HG03097 (cell line): ENCODE measurements around the gene HOXA11.

Experiments used
- ATAC-seq: cut with Tn5 transposase; IDR thresholded peaks from one replicate; pipeline ENCODE4 v1.9.1; 2021; ENCODE audit not compliant: unreplicated experiment, low FRiP score

HOXA11 gene

GRCh38 chr7:27160145-27160545, 24.9 kb downstream of the HOXA11 start:
- no peak for ATAC-seq

DNA sequence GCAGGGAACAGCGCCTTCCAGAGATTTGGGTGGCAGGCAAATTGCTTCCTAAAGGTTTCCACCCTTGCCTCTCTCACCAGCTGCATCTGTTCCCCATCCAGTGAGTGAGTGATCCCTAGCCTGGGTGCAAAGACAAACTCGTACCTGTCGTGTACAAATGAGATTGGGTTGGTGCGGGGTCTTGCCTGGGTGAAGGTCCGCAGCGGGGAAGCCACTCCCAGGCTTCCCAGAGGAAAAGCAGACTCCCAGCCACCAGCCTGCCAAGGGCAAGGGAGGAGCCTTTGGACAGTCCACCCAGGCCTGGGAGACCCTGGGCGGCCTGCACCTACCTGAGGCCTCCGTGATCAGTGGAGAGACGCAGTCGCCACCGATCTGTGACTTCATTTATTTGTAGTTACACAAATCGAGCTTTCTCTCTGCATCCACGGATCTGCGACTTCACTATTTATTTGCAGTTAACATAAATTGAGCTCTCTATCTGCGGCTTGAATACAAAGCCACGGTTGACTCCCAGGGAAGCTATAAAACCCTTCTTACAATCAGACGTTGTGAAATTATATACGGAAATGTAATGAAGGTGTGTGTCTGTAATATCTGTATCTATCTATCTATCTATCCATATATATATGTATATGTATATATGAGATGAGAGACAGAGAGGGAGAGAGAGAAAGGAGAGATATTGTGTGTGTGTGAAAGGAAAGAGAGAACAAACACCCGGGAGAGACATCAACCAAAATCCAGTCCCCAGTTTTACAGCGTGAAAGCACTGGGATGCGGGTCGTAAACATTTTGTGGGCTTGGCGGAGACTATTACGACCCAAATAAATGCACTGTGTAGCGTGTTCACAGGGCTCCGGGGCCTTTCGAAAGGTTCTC, 25.5 kb downstream of the HOXA11 start:
- no peak for ATAC-seq

DNA sequence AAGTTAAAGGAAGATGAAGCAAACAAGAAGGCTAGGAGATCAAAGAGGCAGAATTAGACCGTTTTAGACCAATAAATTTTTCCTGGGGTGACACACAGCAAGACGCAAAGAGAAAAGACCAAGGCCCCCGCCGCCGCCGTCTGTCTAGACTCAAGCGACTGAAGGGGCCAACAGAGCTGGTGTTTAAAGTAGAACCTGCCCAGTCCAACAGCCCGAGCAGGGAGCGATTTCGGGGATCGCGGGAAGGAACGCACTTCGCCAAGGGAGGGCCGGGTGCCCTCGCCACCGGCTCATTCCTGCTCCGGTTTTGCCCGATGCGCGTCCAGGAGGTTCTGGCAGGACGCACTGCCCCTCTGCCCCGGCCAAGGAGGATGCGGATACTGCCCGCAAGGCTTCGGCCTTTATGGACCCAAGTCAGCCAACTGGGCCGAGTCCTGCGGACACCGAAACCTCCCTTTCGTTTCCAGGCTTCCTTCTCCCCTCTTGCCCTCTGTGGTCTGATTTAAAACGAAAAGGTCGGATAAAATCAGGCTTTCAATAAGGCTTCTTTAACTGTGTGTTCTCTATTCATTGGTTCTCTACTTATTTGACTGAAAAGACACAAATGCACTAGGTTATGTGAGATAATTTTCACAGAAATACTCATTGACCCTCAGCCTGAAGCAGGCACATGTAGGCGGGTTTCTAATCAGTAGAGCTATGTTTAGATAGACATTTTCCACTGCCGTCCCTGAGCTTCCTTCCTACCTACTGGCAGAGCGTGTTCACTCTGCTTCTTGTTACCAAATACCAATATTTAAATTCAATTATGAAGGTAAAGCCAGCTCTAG, 26.4 kb downstream of the HOXA11 start:
- ATAC-seq: no peak

DNA sequence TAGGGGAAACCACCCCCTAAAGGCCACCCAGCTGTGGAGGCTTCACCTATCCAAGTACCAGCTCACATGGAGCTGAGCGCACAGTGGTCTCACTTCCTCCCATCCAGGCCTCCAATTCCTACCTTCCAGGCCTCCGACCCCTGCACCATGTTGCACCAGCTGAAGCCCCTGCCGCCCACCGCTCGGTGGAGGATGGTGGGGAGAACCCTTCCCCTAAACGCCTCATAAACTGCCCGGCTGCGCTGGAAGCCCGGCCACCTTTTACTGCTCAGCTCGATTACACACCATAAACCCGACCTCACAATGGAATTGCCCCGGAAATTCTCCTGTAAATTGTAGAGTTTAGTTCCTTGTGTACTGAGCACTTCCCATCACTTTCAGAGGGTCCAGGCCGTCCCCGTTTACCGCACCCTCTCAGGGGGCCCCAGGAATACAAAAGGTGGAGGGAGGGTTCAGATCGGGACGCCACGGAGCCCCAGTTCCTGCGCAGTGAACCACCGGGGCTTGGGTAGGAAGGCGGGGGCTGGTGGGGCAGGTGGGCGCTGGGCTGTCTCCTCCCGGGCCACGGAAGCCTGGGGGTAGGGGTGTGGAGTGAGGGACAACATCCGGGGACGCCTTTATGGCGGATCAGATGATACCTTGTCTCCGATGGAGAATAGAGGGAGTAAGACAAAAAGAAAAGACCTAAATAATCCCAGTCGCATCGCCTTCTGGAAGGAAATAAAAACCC, 27.2 kb downstream of the HOXA11 start:
- no peak for ATAC-seq

GRCh38 chr7:27156916-27157701, 27.9 kb downstream of the HOXA11 start:
- ATAC-seq: no peak

- no peak for ATAC-seq
These were observed 28.5 kb downstream of the HOXA11 start, which contains the start of gene HOXA7 for GRCh38 chr7:27156508-27156898. Gene HOXA7 (minus strand): TSS chr7:27156675. CDS start chr7:27156545, 130 bp downstream.

DNA sequence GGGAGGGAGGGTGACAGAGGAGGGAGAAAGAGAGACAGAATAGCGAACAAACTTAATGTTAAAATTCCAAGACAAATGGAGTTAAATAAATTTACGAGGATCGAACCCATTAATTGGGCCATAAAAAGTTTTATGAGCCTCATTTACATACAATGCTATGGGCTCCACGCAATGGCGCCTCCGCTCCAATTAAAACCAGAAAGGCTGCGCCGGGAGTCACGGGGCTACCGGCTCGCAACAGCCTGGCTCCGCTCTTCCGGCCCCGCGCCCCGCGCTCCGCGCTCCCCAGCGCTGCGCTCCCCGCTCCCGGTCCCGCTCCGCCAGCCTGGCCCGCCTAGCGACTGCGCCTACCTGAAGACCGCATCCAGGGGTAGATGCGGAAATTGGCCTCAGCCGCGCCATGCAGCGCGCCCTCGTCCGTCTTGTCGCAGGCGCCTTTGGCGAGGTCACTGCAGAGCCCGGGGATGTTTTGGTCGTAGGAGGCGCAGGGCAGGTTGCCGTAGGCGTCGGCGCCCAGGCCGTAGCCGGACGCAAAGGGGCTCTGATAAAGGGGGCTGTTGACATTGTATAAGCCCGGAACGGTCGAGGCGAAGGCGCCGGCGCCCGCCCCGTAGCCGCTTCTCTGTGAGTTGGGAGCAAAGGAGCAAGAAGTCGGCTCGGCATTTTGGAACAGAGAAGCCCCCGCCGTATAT, 29.1 kb downstream of the HOXA11 start:
- no peak for ATAC-seq

DNA sequence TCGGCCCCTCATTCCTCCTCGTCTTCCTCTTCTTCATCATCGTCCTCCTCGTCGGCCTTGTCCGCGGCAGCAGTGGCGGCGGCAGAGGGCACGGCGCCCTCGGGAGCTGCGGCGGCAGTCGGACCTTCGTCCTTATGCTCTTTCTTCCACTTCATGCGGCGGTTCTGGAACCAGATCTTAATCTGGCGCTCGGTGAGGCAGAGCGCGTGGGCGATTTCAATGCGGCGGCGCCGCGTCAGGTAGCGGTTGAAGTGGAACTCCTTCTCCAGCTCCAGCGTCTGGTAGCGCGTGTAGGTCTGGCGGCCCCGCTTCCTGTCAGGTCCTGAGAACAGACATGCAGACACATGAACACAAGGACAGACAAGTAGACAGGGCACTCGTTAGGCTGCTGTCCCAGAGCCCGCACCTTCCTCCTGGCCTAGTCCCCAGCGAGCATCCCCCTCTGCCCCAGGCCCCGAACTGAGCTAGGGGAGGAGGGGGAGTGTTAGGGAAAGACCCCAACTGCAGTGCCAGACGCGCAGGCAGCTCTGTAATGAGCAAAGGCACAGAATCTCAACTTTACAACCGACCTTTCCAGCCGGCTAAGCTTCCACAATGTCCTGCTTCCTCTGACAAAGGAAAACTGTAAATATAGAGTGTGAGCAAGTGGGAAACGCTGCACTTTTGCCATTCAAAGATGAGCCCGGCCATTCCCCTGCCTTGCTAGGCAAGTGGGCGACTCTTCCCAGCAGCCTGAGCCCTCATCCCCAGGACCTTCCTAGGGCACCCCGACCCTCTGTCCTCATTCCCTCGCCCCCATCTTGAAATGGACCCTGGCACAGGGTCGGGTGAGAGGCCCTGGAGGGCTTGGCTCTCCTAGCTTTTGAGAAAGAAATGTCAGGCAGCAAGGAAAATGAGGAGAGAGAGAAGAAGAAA, 29.9 kb downstream of the HOXA11 start:
- no peak for ATAC-seq

DNA sequence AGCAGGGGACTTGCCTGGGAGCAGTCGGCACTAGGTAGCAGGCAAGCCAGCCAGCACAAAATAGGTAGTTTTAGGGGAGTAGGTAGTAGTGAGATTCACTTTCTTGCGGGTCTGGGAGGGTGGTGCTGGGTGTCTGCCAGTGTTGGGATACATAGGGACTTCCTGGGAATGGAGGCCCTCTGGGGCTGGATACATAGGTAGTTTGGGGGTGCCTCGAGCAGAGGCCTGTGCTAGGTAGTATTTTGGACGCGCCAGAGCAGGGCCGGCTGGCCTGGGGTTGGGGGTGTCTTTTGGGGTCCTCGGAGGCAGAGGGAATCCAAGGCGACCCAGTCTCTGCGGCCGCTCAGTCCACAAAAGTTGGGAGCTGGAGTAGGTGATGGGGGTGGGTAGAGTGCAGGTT, 30.7 kb downstream of the HOXA11 start:
- ATAC-seq: no peak

DNA sequence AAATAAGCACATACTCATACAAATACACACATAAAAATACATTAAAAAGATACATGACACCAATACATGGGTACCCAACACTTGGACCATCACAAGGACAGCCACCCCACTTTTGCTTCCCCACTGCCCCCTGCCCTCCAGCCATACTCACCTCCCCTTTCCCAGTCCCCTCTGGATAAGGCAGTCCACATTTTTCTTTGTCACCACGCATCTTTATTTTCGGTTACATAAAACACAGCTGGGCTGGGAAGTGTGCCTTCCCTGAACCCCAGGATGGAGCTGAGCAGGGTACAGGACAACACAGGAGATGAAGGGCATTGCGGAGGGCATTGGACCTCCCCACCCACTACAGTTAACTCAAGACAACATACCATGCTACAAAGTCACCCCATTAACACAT, 31.5 kb downstream of the HOXA11 start:
- no peak for ATAC-seq

- ATAC-seq: no peak
These were observed 32.1 kb downstream of the HOXA11 start for GRCh38 chr7:27152816-27153442.

GRCh38 chr7:27151931-27152815, 32.9 kb downstream of the HOXA11 start, which contains the start of gene HOXA3:
Gene HOXA3 (minus strand): TSS chr7:27152583. CDS start chr7:27110640, 41,943 bp downstream.
- ATAC-seq: no peak

DNA sequence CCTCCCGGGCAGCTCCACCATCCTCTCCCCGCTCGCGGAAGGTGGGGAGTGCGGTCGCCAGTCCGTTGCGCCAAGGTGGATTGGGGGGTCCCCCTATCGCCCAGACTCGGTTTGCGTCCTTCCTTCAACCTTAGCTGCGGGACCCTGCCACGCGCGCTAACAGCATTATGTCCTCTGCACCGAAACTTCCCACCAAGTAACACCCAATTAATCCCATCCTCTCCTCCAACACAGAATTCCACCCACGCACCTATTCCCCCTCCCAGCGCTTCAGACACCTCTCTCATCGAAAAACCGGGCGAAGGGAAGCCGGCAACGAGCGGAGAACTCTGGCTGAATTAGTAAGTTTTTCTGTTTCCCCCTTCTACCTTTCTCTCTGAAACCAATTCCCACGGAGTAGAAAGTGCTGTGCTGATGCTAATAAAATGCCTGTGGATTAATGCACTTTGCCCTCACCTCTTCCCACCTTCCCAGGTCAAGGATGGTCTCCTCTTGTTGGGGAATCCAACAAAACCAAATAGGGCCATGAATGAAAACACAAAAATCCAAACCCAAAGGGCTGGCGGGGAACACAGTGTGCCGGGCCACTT, 33.6 kb downstream of the HOXA11 start:
- ATAC-seq: no peak

- no peak for ATAC-seq
These were observed 34.3 kb downstream of the HOXA11 start for GRCh38 chr7:27150568-27151340.

- no peak for ATAC-seq
These were observed 35.0 kb downstream of the HOXA11 start for GRCh38 chr7:27149842-27150567.
